Esophagus muscularis mucosa (tissue), 4 donors: ENCODE measurements around the gene ACTN3. TPM values are rescaled to one million over a fixed set of nuclear protein-coding genes. Genes with fewer than 3 reads are reported as not detected.

Experiments
- DNase-seq: peaks from one replicate; pipeline ENCODE4 v3.0.0-alpha.2; 2017; ENCODE audit errors: extremely low spot score
- H3K27ac ChIP-seq, 4 donors: fragments of 200-600 bp; sonication (generic); replicated peaks in 1 of 4; 1 replicate in 3 of 4; 2 replicates in 1 of 4; pipeline ENCODE4 v1.5.1; 2016 to 2019; ENCODE audit warnings: mild to moderate bottlenecking in 1 of 4
- H3K27me3 ChIP-seq, 4 donors: fragments of 200-600 bp; sonication (generic); one replicate each; pipeline versions ENCODE4 v1.5.1 to v1.6.0; 2016 to 2019
- H3K36me3 ChIP-seq, 4 donors: fragments of 200-600 bp; sonication (generic); one replicate each; pipeline ENCODE4 v1.5.1; 2016 to 2019
- H3K4me1 ChIP-seq, 4 donors: fragments of 200-600 bp; sonication (generic); one replicate each; pipeline ENCODE4 v1.5.1; 2016 to 2019
- H3K4me3 ChIP-seq, 4 donors: fragments of 200-600 bp; sonication (generic); 1 replicate in 2 of 4; 2 replicates in 2 of 4; pipeline ENCODE4 v1.5.1; 2016 to 2019; ENCODE audit warnings: mild to moderate bottlenecking in 4 of 4, moderate library complexity in 1 of 4
- H3K9me3 ChIP-seq, 4 donors: fragments of 200-600 bp; sonication (generic); 1 replicate in 3 of 4; 2 replicates in 1 of 4; pipeline ENCODE4 v1.5.1; 2016 to 2019
- EP300 ChIP-seq: sonication (generic); formaldehyde crosslinking; IDR thresholded peaks from one replicate; pipeline ENCODE4 v1.6.1; 2017; ENCODE audit warnings: antibody characterized with exemption
- POLR2A ChIP-seq: fragments of 450-650 bp; IDR thresholded peaks from one replicate; pipeline ENCODE4 v1.6.1; 2017; ENCODE audit warnings: antibody characterized with exemption, moderate library complexity, mild to moderate bottlenecking, low read depth
- POLR2AphosphoS5 ChIP-seq, 2 donors: sonication (generic); formaldehyde crosslinking; IDR thresholded peaks; one replicate each; pipeline ENCODE4 v1.6.1; 2017; ENCODE audit warnings: antibody characterized with exemption in 2 of 2
- WGBS: methylation state at CpG from one replicate; pipeline ENCODE4 v1.1.5; 2018; 5-methylcytosine and 5-hydroxymethylcytosine counted together
- intact Hi-C: fragments of 100-400 bp; cut with DNase I; formaldehyde crosslinking; loops from one replicate; pipeline ENCODE4 v1.15.1; 2023
- total RNA-seq, 4 donors: library from RNA; depleted of rRNA; stranded (reverse); fragments of >200 nt; gene quantifications; one replicate each; pipeline versions ENCODE4 v1.1.0 to v1.2.1, GENCODE V29; 2016
- TF ChIP-seq, protein P1 (sequence below), 3 experiments: fragments of 200-600 bp in 2 of 3; fragments of 450-650 bp in 1 of 3; sonication (generic) in 2 of 3; IDR thresholded peaks; one replicate each; pipeline ENCODE4 v1.5.1; 2017 to 2019; ENCODE audit warnings: antibody characterized with exemption in 3 of 3, mild to moderate bottlenecking in 2 of 3, moderate library complexity in 1 of 3

ACTN3 gene
- total RNA-seq, 4 donors from 2014 or later, result not detected

DNA sequence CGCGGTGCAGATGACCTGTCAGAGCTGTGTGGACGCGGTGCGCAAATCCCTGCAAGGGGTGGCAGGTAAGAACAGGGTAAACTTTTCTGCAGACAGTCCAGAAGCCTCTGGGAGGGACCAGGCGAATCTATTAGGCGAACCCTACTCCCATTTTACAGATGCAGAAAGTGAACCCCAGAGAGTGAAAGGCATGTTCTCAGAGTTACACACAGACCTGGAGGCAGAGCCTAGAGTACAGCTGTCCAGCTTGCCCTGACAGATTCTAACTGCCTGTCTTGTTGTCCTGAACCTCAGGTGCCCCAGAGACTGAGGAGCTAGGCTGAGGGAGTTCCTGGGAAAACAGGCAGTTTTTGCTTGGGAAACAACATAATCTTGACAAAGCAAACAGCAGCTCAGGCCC lies 46.9 kb downstream of the ACTN3 start:
- WGBS, result 62% methylated on average over 7 of the region's 7 CpGs
- TF ChIP-seq, protein P1, sequence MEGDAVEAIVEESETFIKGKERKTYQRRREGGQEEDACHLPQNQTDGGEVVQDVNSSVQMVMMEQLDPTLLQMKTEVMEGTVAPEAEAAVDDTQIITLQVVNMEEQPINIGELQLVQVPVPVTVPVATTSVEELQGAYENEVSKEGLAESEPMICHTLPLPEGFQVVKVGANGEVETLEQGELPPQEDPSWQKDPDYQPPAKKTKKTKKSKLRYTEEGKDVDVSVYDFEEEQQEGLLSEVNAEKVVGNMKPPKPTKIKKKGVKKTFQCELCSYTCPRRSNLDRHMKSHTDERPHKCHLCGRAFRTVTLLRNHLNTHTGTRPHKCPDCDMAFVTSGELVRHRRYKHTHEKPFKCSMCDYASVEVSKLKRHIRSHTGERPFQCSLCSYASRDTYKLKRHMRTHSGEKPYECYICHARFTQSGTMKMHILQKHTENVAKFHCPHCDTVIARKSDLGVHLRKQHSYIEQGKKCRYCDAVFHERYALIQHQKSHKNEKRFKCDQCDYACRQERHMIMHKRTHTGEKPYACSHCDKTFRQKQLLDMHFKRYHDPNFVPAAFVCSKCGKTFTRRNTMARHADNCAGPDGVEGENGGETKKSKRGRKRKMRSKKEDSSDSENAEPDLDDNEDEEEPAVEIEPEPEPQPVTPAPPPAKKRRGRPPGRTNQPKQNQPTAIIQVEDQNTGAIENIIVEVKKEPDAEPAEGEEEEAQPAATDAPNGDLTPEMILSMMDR (IDR thresholded peaks at IDR 0.05), result no peak
- TF ChIP-seq POLR2AphosphoS5 (IDR thresholded peaks at IDR 0.05) (no peak), POLR2A (no peak), EP300 (no peak)
- Histone ChIP-seq H3K4me3 (peak overlapping the region; percentile 60 to 78 (median 68)), H3K36me3 (no peaks in the 10 kb centered on the region), H3K9me3 (no peaks in the 10 kb centered on the region), H3K27me3 (no peaks in the 10 kb centered on the region), H3K4me1 (peaks cover 26 to 52% (median 39%) of the 10 kb centered on the region in 4 donors), H3K27ac (peak overlapping the region; percentile 78 to 86 (median 80))
- DNase-seq, result no peak
- intact Hi-C loops, result loop anchor here (5.0 kb wide), 1 partner anchor 84 kb away; the partner anchor contains the start of gene RBM4B

DNA sequence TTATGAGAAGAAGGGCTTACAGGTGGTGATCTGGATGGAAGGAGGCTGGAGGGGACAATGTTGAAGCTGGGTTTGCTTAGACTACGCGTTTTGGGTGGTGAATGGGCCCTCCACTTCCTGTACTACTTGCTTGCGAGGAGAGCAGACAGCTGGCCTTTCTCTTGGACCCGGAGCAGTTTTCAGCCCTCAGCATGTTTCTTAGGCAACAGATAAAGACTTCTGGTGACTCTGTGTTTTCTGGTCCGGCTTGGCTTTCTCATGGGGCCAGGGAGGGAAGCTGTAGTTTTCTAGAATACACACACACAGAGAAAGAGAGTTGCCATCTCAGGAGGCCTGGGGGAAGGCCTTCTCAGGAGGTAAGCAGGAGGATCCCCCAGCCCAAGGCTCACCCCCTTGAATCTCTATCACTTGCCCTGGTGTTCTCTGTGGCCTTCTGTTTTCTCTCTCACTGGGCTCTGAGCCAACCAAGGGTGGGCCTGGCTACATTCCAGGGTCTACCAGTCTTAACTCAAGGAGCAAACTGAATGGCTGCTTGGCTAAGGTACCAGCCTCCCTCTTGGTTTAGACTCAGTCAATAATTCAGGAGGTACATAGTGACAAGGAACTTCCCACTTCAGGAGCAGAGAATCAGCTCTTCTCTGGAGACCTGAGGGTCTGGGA lies 48.7 kb downstream of the ACTN3 start:
- intact Hi-C loops, result no loop called here
- H3K9me3 ChIP-seq, result no peaks in the 10 kb centered on the region
- no peak for DNase-seq
- WGBS, result 55% methylated on average over 4 of the region's 5 CpGs
- H3K36me3 ChIP-seq, result peaks cover 4 to 17% (median 15%) of the 10 kb centered on the region in 4 donors
- no peak overlapping the region for H3K4me3 ChIP-seq
- peak overlapping the region; percentile 53 to 71 (median 57) for H3K27ac ChIP-seq
- TF ChIP-seq POLR2AphosphoS5 (IDR thresholded peaks at IDR 0.05), result no peak
- TF ChIP-seq, protein P1 (IDR thresholded peaks at IDR 0.05), result no peak
- TF ChIP-seq EP300, result no peak
- no peak for TF ChIP-seq POLR2A
- peaks cover 26 to 52% (median 39%) of the 10 kb centered on the region in 4 donors for H3K4me1 ChIP-seq
- no peaks in the 10 kb centered on the region for H3K27me3 ChIP-seq

DNA sequence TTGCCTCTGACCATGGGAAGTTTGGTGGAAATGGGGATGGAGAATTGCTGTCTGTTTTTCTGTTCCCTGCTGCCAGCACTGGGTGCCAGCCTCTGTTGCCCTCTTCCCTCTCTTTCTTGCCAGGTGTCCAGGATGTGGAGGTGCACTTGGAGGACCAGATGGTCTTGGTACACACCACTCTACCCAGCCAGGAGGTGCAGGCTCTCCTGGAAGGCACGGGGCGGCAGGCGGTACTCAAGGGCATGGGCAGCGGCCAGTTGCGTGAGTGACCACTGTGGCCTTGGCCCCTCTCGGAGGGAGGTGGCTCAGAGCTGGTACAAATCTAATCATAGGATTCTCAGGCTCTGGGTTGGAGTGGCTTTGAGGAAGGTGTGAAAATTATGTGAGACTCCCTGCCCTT lies 52.3 kb downstream of the ACTN3 start:
- H3K36me3 ChIP-seq, result peaks cover 7 to 32% (median 24%) of the 10 kb centered on the region in 4 donors
- H3K9me3 ChIP-seq, result no peaks in the 10 kb centered on the region
- H3K4me3 ChIP-seq, result no peak overlapping the region
- no peak for DNase-seq
- 100% methylated on average over 6 of the region's 6 CpGs for WGBS
- no peaks in the 10 kb centered on the region for H3K27me3 ChIP-seq
- intact Hi-C loops, result no loop called here
- no peak overlapping the region for H3K27ac ChIP-seq
- no peak for TF ChIP-seq EP300
- TF ChIP-seq, protein P1 (IDR thresholded peaks at IDR 0.05), result no peak
- TF ChIP-seq POLR2AphosphoS5 (IDR thresholded peaks at IDR 0.05), result no peak
- no peak for TF ChIP-seq POLR2A
- H3K4me1 ChIP-seq, result peaks cover 26 to 53% (median 37%) of the 10 kb centered on the region in 4 donors

DNA sequence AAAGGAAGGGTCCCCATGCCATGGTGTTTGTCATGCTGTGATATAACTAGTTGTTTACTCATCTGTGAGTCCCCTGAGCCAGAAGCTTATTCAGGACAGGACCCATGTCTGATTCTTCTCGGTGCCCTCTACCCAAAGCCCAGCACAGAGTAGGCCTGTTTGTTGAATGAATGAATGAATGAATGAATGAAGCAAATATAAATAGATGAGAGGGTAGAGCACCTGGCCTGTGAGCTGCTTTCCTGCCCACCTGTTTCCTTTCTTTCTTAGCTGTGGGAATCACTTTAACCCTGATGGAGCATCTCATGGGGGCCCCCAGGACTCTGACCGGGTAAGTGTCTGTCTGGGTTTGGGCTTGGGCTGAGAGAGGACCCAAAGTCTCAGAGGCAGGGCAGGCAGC lies 53.5 kb downstream of the ACTN3 start:
- 92% methylated on average over 2 of the region's 2 CpGs for WGBS
- H3K36me3 ChIP-seq, result peaks cover 10 to 44% (median 35%) of the 10 kb centered on the region in 4 donors
- H3K27me3 ChIP-seq, result no peaks in the 10 kb centered on the region
- DNase-seq, result no peak
- peaks cover 17 to 41% (median 25%) of the 10 kb centered on the region in 4 donors for H3K4me1 ChIP-seq
- TF ChIP-seq, protein P1 (IDR thresholded peaks at IDR 0.05), result no peak
- TF ChIP-seq POLR2A (no peak), EP300 (no peak), POLR2AphosphoS5 (IDR thresholded peaks at IDR 0.05) (no peak)
- intact Hi-C loops, result no loop called here
- H3K9me3 ChIP-seq, result no peaks in the 10 kb centered on the region
- no peak overlapping the region for H3K27ac ChIP-seq
- no peak overlapping the region for H3K4me3 ChIP-seq
